AG04450 (cell line): ENCODE measurements around the gene CLCN2. TPM values are rescaled to one million over a fixed set of nuclear protein-coding genes. Genes with fewer than 3 reads are reported as not detected.

Experiments
- CTCF ChIA-PET: fragments of 300-600, 350-600 bp; formaldehyde crosslinking; extraction: SDS; loops from one replicate; lab custom pipeline; 2022; ENCODE audit warnings: antibody characterized with exemption, inconsistent platforms; lab: Charles Lee
- POLR2A ChIA-PET: fragments of 350-600 bp; formaldehyde crosslinking; extraction: SDS; loops from one replicate; lab custom pipeline; 2021; ENCODE audit warnings: antibody characterized with exemption, inconsistent platforms; lab: Yijun Ruan, JAX
- DNase-seq: peaks from one replicate; pipeline ENCODE4 v3.0.0-alpha.2; 2011; ENCODE audit warnings: low read depth, low spot score
- H3K27ac ChIP-seq: one replicate; pipeline ENCODE4 v1.5.1; 2012; ENCODE audit warnings: low read depth, low read length, control low read depth
- H3K27me3 ChIP-seq: one replicate; pipeline ENCODE4 v1.6.0; 2012; ENCODE audit warnings: low read length; ENCODE audit not compliant: control insufficient read depth, insufficient read depth
- H3K4me3 ChIP-seq: 2 replicates; pipeline ENCODE4 v1.5.1; 2011; ENCODE audit warnings: mild to moderate bottlenecking, low read depth, low read length, control low read depth
- H3K9me3 ChIP-seq: 2 replicates; pipeline ENCODE4 v1.5.1; 2012; ENCODE audit warnings: low read length; ENCODE audit not compliant: control insufficient read depth, insufficient read depth
- CTCF ChIP-seq: IDR thresholded peaks from 2 replicates; pipeline ENCODE4 v1.5.1; 2011; ENCODE audit warnings: low read depth, low read length, control low read depth, inconsistent platforms
- polyA plus RNA-seq: library from polyadenylated mRNA; depleted of rRNA; stranded (reverse); fragments of >200 nt; gene quantifications from 2 replicates; pipeline ENCODE4 v1.2.3, GENCODE V29; 2011

CLCN2 gene
- polyA plus RNA-seq, 1 experiment: 1.7 TPM

- ChIA-PET POLR2A (no interaction called here), CTCF (no interaction called here)
- no peak for TF ChIP-seq CTCF
- no peaks in the 10 kb centered on the region for H3K9me3 ChIP-seq
- H3K27ac ChIP-seq: peak overlapping the region; percentile 94
- no peak overlapping the region for H3K4me3 ChIP-seq
- no peaks in the 10 kb centered on the region for H3K27me3 ChIP-seq
- no peak for DNase-seq
Measured at GRCh38 chr3:184333190-184333589, 28.2 kb downstream of the CLCN2 start.

GRCh38 chr3:184332370-184333090, 28.9 kb downstream of the CLCN2 start:
- TF ChIP-seq CTCF: no peak
- Histone ChIP-seq H3K27me3 (no peaks in the 10 kb centered on the region), H3K9me3 (no peaks in the 10 kb centered on the region), H3K27ac (peak overlapping the region; percentile 94), H3K4me3 (no peak overlapping the region)
- peak; percentile 81 for DNase-seq
- CTCF ChIA-PET: interaction anchor here (1.1 kb wide), 1 partner anchor 83 kb away, joined by 3 read pairs; the partner anchor contains the start of gene EEF1AKMT4
- POLR2A ChIA-PET: no interaction called here

- Histone ChIP-seq H3K9me3 (no peaks in the 10 kb centered on the region; the same call in 1 of the 2 replicates), H3K4me3 (no peak overlapping the region), H3K27me3 (no peaks in the 10 kb centered on the region), H3K27ac (peak overlapping the region; percentile 52)
- ChIA-PET POLR2A (interaction anchor here (0.6 kb wide), 1 partner anchor 16 kb away, joined by 3 read pairs; no protein-coding TSS in a partner anchor), CTCF (no interaction called here)
- no peak for TF ChIP-seq CTCF
- DNase-seq: no peak
Measured at GRCh38 chr3:184328516-184328915, 32.9 kb downstream of the CLCN2 start.

GRCh38 chr3:184327171-184327570, 34.2 kb downstream of the CLCN2 start:
- CTCF ChIA-PET: no interaction called here
- POLR2A ChIA-PET: interaction anchor here (0.8 to 1.6 kb wide), 2 partner anchors 10 to 11 kb away, joined by 3 read pairs; partner anchors contain the start of gene FAM131A
- Histone ChIP-seq H3K9me3 (no peaks in the 10 kb centered on the region; the same call in 1 of the 2 replicates), H3K4me3 (no peak overlapping the region), H3K27ac (no peak overlapping the region), H3K27me3 (no peaks in the 10 kb centered on the region)
- no peak for TF ChIP-seq CTCF
- no peak for DNase-seq

GRCh38 chr3:184325715-184326369, 35.6 kb downstream of the CLCN2 start:
- Histone ChIP-seq H3K27ac (no peak overlapping the region), H3K4me3 (no peak overlapping the region), H3K9me3 (no peaks in the 10 kb centered on the region; the same call in 1 of the 2 replicates), H3K27me3 (no peaks in the 10 kb centered on the region)
- POLR2A ChIA-PET: interaction anchor here (0.9 kb wide), 1 partner anchor 11 kb away, joined by 3 read pairs; no protein-coding TSS in a partner anchor
- no peak for DNase-seq
- no peak for TF ChIP-seq CTCF
- CTCF ChIA-PET: no interaction called here
